Naive thymus-derived CD4-positive, alpha-beta T cell (primary cell): ENCODE measurements around the gene MGME1. TPM values are rescaled to one million over a fixed set of nuclear protein-coding genes. Genes with fewer than 3 reads are reported as not detected.

Experiments
- ATAC-seq: fragments of 150-1000 bp; cut with Tn5 transposase; 2 replicates; pipeline ENCODE4 v1.10.0; 2021; ENCODE audit warnings: mild to moderate bottlenecking, moderate library complexity
- CTCF ChIA-PET: fragments of 350-600 bp; sonication (Branson Sonifier 250); formaldehyde crosslinking; loops from one replicate; lab custom pipeline; 2021; ENCODE audit warnings: antibody characterized with exemption; lab: Charles Lee
- POLR2A ChIA-PET: fragments of 350-600 bp; sonication (Branson Sonifier 250); formaldehyde crosslinking; loops from one replicate; lab custom pipeline; 2021; ENCODE audit warnings: antibody characterized with exemption, inconsistent platforms; lab: Charles Lee
- DNase-seq, 9 donors: peaks; one replicate each; pipeline versions ENCODE4 v3.0.0 to v3.0.0-alpha.2; 2020 to 2022; ENCODE audit warnings: mixed read lengths in 1 of 9
- H3K27ac ChIP-seq: one replicate; pipeline ENCODE4 v1.7.0; 2013; ENCODE audit warnings: mild to moderate bottlenecking, low read depth, low read length, moderate library complexity
- H3K27me3 ChIP-seq, 2 donors: one replicate each; pipeline ENCODE4 v1.7.0; 2013; ENCODE audit warnings: low read length in 2 of 2, mild to moderate bottlenecking in 2 of 2, moderate library complexity in 2 of 2; ENCODE audit not compliant: control insufficient read depth in 2 of 2, insufficient read depth in 2 of 2
- H3K36me3 ChIP-seq, 3 experiments: 1 replicate in 2 of 3; 2 replicates in 1 of 3; pipeline ENCODE4 v1.7.0; 2013; ENCODE audit warnings: low read length in 3 of 3, mild to moderate bottlenecking in 3 of 3, moderate library complexity in 1 of 3; ENCODE audit not compliant: insufficient read depth in 3 of 3, control insufficient read depth in 2 of 3
- H3K4me1 ChIP-seq, 2 donors: one replicate each; pipeline ENCODE4 v1.7.0; 2013; ENCODE audit warnings: low read length in 2 of 2, mild to moderate bottlenecking in 2 of 2, moderate library complexity in 1 of 2; ENCODE audit not compliant: control insufficient read depth in 2 of 2, insufficient read depth in 2 of 2
- H3K4me3 ChIP-seq: 2 replicates; pipeline ENCODE4 v1.7.0; 2013; ENCODE audit warnings: mild to moderate bottlenecking, low read length
- H3K9me3 ChIP-seq, 3 experiments: 1 replicate in 2 of 3; 2 replicates in 1 of 3; pipeline ENCODE4 v1.7.0; 2013; ENCODE audit warnings: low read length in 3 of 3; ENCODE audit not compliant: control insufficient read depth in 2 of 3
- H3K27ac Mint-ChIP-seq, 9 donors: one replicate each; pipeline ENCODE4 v1.8.0; 2020 to 2022; ENCODE audit warnings: mixed read lengths in 9 of 9, mild to moderate bottlenecking in 8 of 9, moderate library complexity in 5 of 9, inconsistent platforms in 2 of 9
- H3K27me3 Mint-ChIP-seq, 5 donors: one replicate each; pipeline ENCODE4 v1.8.0; 2021 to 2022; ENCODE audit warnings: mixed read lengths in 5 of 5, mild to moderate bottlenecking in 1 of 5
- H3K36me3 Mint-ChIP-seq, 5 donors: one replicate each; pipeline ENCODE4 v1.8.0; 2020 to 2022; ENCODE audit warnings: mixed read lengths in 5 of 5, mild to moderate bottlenecking in 3 of 5, inconsistent platforms in 1 of 5
- H3K4me1 Mint-ChIP-seq, 7 donors: one replicate each; pipeline ENCODE4 v1.8.0; 2020 to 2022; ENCODE audit warnings: mixed read lengths in 7 of 7, mild to moderate bottlenecking in 3 of 7, inconsistent platforms in 1 of 7
- H3K4me3 Mint-ChIP-seq, 10 donors: one replicate each; pipeline ENCODE4 v1.8.0; 2020 to 2022; ENCODE audit warnings: mild to moderate bottlenecking in 10 of 10, mixed read lengths in 10 of 10, moderate library complexity in 6 of 10, inconsistent platforms in 2 of 10
- H3K9me3 Mint-ChIP-seq, 11 donors: one replicate each; pipeline ENCODE4 v1.8.0; 2020 to 2022; ENCODE audit warnings: mixed read lengths in 11 of 11, mild to moderate bottlenecking in 4 of 11, inconsistent platforms in 1 of 11, moderate library complexity in 1 of 11
- intact Hi-C, 2 donors: fragments of 100-400 bp; cut with micrococcal nuclease; formaldehyde crosslinking; loops; one replicate each; pipeline ENCODE4 v1.15.1; 2023
- polyA plus RNA-seq, 2 donors: library from polyadenylated mRNA; unstranded; fragments of 300-500 nt; fragmentation: Illumina TruSeq; gene quantifications; one replicate each; pipeline ENCODE4 v1.2.3, GENCODE V29; 2021
- total RNA-seq, 6 experiments: library from RNA in 5 of 6; stranded (reverse) in 5 of 6; gene quantifications; 1 replicate in 5 of 6; 2 replicates in 1 of 6; pipeline ENCODE4 v1.2.3 and lab custom pipeline; 2021 to 2026

The MGME1 gene
- total and polyA plus RNA-seq, 7 experiments from 2014 or later = 4.9 to 41.0 (median 13.1) TPM

DNA sequence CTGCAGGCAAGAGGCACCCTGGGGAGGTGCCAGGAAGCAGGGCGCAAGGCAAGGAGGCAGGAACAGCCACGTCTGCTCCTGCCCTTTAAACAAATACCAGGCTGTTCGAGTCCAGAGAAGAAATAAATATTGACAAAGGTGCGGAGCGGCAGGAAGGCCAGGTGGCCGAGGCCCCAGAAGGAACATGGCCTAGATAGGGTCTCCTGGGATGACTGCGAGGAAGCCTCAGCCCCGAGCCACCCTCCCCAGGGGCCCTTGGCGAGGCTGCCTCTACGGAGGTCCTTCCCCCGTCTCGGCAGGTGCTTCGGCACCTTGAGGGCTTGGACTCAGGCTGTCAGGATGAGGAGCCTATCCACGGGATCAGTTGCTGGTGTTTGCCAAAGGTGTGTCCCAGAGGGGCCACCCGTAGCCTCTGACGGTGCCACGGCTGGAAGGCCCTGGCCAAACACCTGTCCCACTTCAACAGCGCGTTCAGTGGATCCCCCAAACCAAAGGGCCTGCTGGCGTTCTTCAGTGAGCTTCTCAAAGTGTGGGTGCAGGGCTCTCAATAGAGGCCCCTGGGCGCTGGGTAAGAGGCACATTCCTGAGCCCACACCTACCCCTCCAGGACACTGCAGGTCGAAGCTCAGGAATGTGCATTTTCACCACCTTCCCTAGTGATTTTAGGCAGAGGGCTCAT is 40.0 kb upstream of the MGME1 start:
- intact Hi-C loops = no loop called here
- Mint-ChIP-seq H3K36me3 (peaks cover 0 to 4% (median 0%) of the 10 kb centered on the region in 5 donors), H3K27me3 (peaks cover 0 to 5% (median 0%) of the 10 kb centered on the region in 5 donors), H3K9me3 (peaks cover 0 to 11% (median 0%) of the 10 kb centered on the region in 11 donors), H3K4me3 (no peak overlapping the region), H3K4me1 (no peaks in the 10 kb centered on the region), H3K27ac (peak overlapping the region in 1 of 9 donors; percentile 23)
- ATAC-seq (no peak), DNase-seq (no peak)
- Histone ChIP-seq H3K9me3 (no peaks in the 10 kb centered on the region), H3K4me3 (no peak overlapping the region), H3K4me1 (no peaks in the 10 kb centered on the region), H3K27me3 (no peaks in the 10 kb centered on the region), H3K27ac (no peak overlapping the region), H3K36me3 (no peaks in the 10 kb centered on the region)
- ChIA-PET POLR2A (no interaction called here), CTCF (interaction anchor here (0.6 kb wide), 1 partner anchor 63 kb away, joined by 3 read pairs; no protein-coding TSS in a partner anchor)

- no peak overlapping the region for H3K4me3 Mint-ChIP-seq
- Histone ChIP-seq H3K27me3 (no peaks in the 10 kb centered on the region), H3K4me3 (no peak overlapping the region), H3K27ac (no peak overlapping the region), H3K36me3 (no peaks in the 10 kb centered on the region), H3K4me1 (no peaks in the 10 kb centered on the region), H3K9me3 (no peaks in the 10 kb centered on the region)
- H3K9me3 Mint-ChIP-seq = peaks cover 0 to 11% (median 0%) of the 10 kb centered on the region in 11 donors
- H3K27ac Mint-ChIP-seq = no peak overlapping the region
- peaks cover 0 to 2% (median 0%) of the 10 kb centered on the region in 5 donors for H3K27me3 Mint-ChIP-seq
- ATAC-seq (no peak), DNase-seq (no peak)
- intact Hi-C loops = no loop called here
- ChIA-PET POLR2A (no interaction called here), CTCF (no interaction called here)
- H3K4me1 Mint-ChIP-seq = no peaks in the 10 kb centered on the region
- peaks cover 0 to 4% (median 0%) of the 10 kb centered on the region in 5 donors for H3K36me3 Mint-ChIP-seq
These were observed 37.3 kb upstream of the MGME1 start for GRCh38 chr20:17931513-17931912.

- CTCF ChIA-PET = no interaction called here
- H3K4me3 ChIP-seq = no peak overlapping the region
These were observed 36.4 kb upstream of the MGME1 start for GRCh38 chr20:17932396-17932795.

GRCh38 chr20:17933121-17933520 is 35.7 kb upstream of the MGME1 start:
- ChIA-PET POLR2A (no interaction called here), CTCF (no interaction called here)
- Mint-ChIP-seq H3K9me3 (peaks cover 0 to 11% (median 0%) of the 10 kb centered on the region in 11 donors), H3K27ac (no peak overlapping the region), H3K27me3 (no peaks in the 10 kb centered on the region), H3K4me3 (no peak overlapping the region), H3K36me3 (peaks cover 0 to 4% (median 0%) of the 10 kb centered on the region in 5 donors), H3K4me1 (peaks cover 0 to under 1% (median 0%) of the 10 kb centered on the region in 7 donors)
- ATAC-seq = no peak
- Histone ChIP-seq H3K4me1 (no peaks in the 10 kb centered on the region), H3K27me3 (no peaks in the 10 kb centered on the region), H3K27ac (no peak overlapping the region), H3K36me3 (no peaks in the 10 kb centered on the region), H3K4me3 (no peak overlapping the region), H3K9me3 (no peaks in the 10 kb centered on the region)
- intact Hi-C loops = no loop called here
- no peak for DNase-seq

More at GRCh38 chr20:17932396-17932795, 36.4 kb upstream of the MGME1 start:
- H3K36me3 ChIP-seq = no peaks in the 10 kb centered on the region
- Mint-ChIP-seq H3K27me3 (no peaks in the 10 kb centered on the region), H3K27ac (no peak overlapping the region), H3K4me1 (no peaks in the 10 kb centered on the region), H3K9me3 (peaks cover 0 to 11% (median 0%) of the 10 kb centered on the region in 11 donors), H3K36me3 (peaks cover 0 to 4% (median 0%) of the 10 kb centered on the region in 5 donors), H3K4me3 (no peak overlapping the region)
- intact Hi-C loops = no loop called here
- no peaks in the 10 kb centered on the region for H3K27me3 ChIP-seq
- no peak overlapping the region for H3K27ac ChIP-seq
- no peaks in the 10 kb centered on the region for H3K9me3 ChIP-seq
- no peaks in the 10 kb centered on the region for H3K4me1 ChIP-seq
- DNase-seq = no peak
- no peak for ATAC-seq
- POLR2A ChIA-PET = no interaction called here

DNA sequence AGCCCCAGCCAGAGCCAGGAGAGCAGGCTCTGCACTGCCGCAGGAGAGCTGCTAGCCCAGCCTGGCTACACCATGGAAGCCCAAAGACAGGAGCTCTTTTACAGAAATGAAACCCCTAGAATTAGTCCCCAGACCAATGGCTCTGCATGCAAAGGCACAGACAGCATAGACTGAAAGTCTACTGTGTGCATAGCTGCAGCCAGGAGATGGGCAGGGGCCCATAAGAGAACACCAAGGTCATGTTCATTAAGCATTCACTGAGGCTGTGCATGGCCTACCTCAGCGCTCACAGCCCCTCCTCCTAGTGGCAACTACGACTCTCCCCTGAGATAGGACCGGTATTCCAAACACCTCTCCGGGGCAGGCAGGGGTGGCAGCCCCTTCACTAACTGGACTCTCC is 35.1 kb upstream of the MGME1 start:
- ChIA-PET CTCF (no interaction called here), POLR2A (no interaction called here)
- intact Hi-C loops = no loop called here
- ATAC-seq (no peak), DNase-seq (no peak)
- Histone ChIP-seq H3K4me3 (no peak overlapping the region), H3K36me3 (no peaks in the 10 kb centered on the region), H3K4me1 (peaks cover 0 to 1% of the 10 kb centered on the region in 2 donors), H3K27ac (no peak overlapping the region), H3K27me3 (no peaks in the 10 kb centered on the region), H3K9me3 (no peaks in the 10 kb centered on the region)
- no peaks in the 10 kb centered on the region for H3K27me3 Mint-ChIP-seq
- no peak overlapping the region for H3K4me3 Mint-ChIP-seq
- peaks cover 0 to 4% (median 0%) of the 10 kb centered on the region in 5 donors for H3K36me3 Mint-ChIP-seq
- H3K27ac Mint-ChIP-seq = no peak overlapping the region
- peaks cover 0 to 6% (median 0%) of the 10 kb centered on the region in 7 donors for H3K4me1 Mint-ChIP-seq
- H3K9me3 Mint-ChIP-seq = peaks cover 0 to 11% (median 0%) of the 10 kb centered on the region in 11 donors

- ATAC-seq (no peak), DNase-seq (no peak)
- Histone ChIP-seq H3K4me1 (peaks cover 3 to 7% of the 10 kb centered on the region in 2 donors), H3K9me3 (no peaks in the 10 kb centered on the region), H3K27ac (no peak overlapping the region), H3K4me3 (no peak overlapping the region), H3K27me3 (no peaks in the 10 kb centered on the region), H3K36me3 (no peaks in the 10 kb centered on the region)
- Mint-ChIP-seq H3K27ac (peak overlapping the region in 1 of 9 donors; percentile 80), H3K36me3 (peaks cover 0 to 4% (median 0%) of the 10 kb centered on the region in 5 donors), H3K4me3 (no peak overlapping the region), H3K4me1 (peaks cover 0 to 12% (median 4%) of the 10 kb centered on the region in 7 donors), H3K9me3 (peaks cover 0 to 11% (median 0%) of the 10 kb centered on the region in 11 donors), H3K27me3 (no peaks in the 10 kb centered on the region)
- CTCF ChIA-PET = no interaction called here
- intact Hi-C loops = no loop called here
- POLR2A ChIA-PET = no interaction called here
These were observed 34.5 kb upstream of the MGME1 start for GRCh38 chr20:17934141-17934862.
